K562 (cell line): ENCODE results near the gene PRSS50.
A peak's percentile ranks its signal among the peaks of the same experiment; 100 is the strongest.

Source experiments
- EHMT2 ChIP-seq: fragments of 450-650 bp; IDR thresholded peaks from 2 replicates; pipeline ENCODE4 v1.6.1; 2018; ENCODE audit warnings: antibody characterized with exemption
- FOS ChIP-seq: IDR thresholded peaks from 3 replicates; pipeline ENCODE4 v1.6.1; 2011; ENCODE audit not compliant: insufficient read length; ENCODE audit errors: extremely low read depth
- FOXP1 ChIP-seq: sonication (generic); formaldehyde crosslinking; IDR thresholded peaks from 2 replicates; pipeline ENCODE4 v1.8.0; 2022; ENCODE audit warnings: mild to moderate bottlenecking, missing genetic modification reagents
- HDAC6 ChIP-seq: IDR thresholded peaks from 2 replicates; pipeline ENCODE4 v1.6.1; 2012; ENCODE audit warnings: low read depth, mild to moderate bottlenecking, control low read depth, inconsistent platforms, low read length, moderate library complexity
- POLR2A ChIP-seq: fragments of 450-650 bp; conservative IDR thresholded peaks from 2 replicates; pipeline ENCODE4 v1.6.1; 2016
- POLR2AphosphoS5 ChIP-seq: IDR thresholded peaks from 2 replicates; pipeline ENCODE4 v1.6.1; 2011; ENCODE audit warnings: mild to moderate bottlenecking, low read depth, low read length, moderate library complexity; ENCODE audit not compliant: control insufficient read depth, insufficient read depth
- RAD21 ChIP-seq, 2 experiments: fragments of 250-450 bp in 1 of 2; fragments of 450-650 bp in 1 of 2; sonication (Bioruptor Pico) in 1 of 2; formaldehyde crosslinking in 1 of 2; IDR thresholded peaks in 1 of 2; conservative IDR thresholded peaks in 1 of 2; 2 replicates each; pipeline versions ENCODE4 v1.4.0 to v1.8.0; 2020 to 2022; ENCODE audit warnings: mild to moderate bottlenecking in 2 of 2, moderate library complexity in 1 of 2
- RBM39 ChIP-seq: fragments of 200-400 bp; formaldehyde crosslinking; optimal IDR thresholded peaks from 2 replicates; pipeline ENCODE3; 2018; ENCODE audit warnings: low read depth, low read length
- ZBTB8A ChIP-seq: fragments of 450-650 bp; IDR thresholded peaks from 2 replicates; pipeline ENCODE4 v1.6.1; 2018; ENCODE audit warnings: mild to moderate bottlenecking, moderate library complexity; ENCODE audit not compliant: partially characterized antibody
- ZNF12 ChIP-seq: sonication (generic); formaldehyde crosslinking; IDR thresholded peaks from 2 replicates; pipeline ENCODE4 v1.4.0; 2020; ENCODE audit warnings: mild to moderate bottlenecking, missing genetic modification reagents
- TF ChIP-seq, protein P1 (sequence below), 2 experiments: fragments of 450-650 bp; formaldehyde crosslinking in 1 of 2; IDR thresholded peaks; 2 replicates each; pipeline versions ENCODE4 v1.4.0 to v1.6.1; 2014 to 2020; ENCODE audit warnings: mild to moderate bottlenecking in 2 of 2, borderline replicate concordance in 1 of 2, low read depth in 1 of 2
- TF ChIP-seq, protein P2 (sequence below), 3 experiments: IDR thresholded peaks in 2 of 3; conservative IDR thresholded peaks in 1 of 3; 2 replicates each; pipeline ENCODE4 v1.5.1; 2011 to 2012; ENCODE audit warnings: low read length in 3 of 3, mild to moderate bottlenecking in 3 of 3, control low read depth in 2 of 3, improper control_type of control experiment in 1 of 3, inconsistent platforms in 1 of 3, low read depth in 1 of 3, mixed read lengths in 1 of 3, moderate library complexity in 1 of 3; ENCODE audit not compliant: insufficient read depth in 2 of 3
- TF ChIP-seq, protein P3 (sequence below): fragments of 250-450 bp; sonication (Bioruptor Pico); IDR thresholded peaks from 2 replicates; pipeline ENCODE4 v1.8.0; 2021; ENCODE audit warnings: moderate library complexity, mild to moderate bottlenecking, inconsistent platforms
- TF ChIP-seq, protein P4 (sequence below): fragments of 450-650 bp; IDR thresholded peaks from 2 replicates; pipeline ENCODE4 v1.6.1; 2018; ENCODE audit not compliant: partially characterized antibody

DNA sequence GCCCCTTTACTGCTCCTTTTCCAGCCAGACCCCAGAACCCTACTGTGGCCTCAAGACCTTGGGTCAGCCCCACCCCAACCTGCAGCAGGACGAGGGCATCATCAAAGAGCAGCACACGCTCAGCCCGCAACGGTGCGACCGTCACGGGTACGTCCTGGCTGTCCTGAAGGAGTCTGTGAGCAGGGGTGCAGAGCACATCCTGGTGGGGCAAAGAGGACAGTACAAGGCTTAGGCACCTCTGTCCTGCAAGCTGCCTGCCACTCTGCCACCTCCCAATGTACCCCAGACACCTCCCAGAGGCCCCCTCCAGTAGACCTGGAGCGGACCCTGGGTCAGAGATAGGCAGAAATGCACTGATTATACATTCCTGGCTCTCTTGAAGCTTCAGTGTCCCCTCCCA lies 32.2 kb downstream of the PRSS50 start:
- TF ChIP-seq FOS = no peak
- TF ChIP-seq, protein P1, sequence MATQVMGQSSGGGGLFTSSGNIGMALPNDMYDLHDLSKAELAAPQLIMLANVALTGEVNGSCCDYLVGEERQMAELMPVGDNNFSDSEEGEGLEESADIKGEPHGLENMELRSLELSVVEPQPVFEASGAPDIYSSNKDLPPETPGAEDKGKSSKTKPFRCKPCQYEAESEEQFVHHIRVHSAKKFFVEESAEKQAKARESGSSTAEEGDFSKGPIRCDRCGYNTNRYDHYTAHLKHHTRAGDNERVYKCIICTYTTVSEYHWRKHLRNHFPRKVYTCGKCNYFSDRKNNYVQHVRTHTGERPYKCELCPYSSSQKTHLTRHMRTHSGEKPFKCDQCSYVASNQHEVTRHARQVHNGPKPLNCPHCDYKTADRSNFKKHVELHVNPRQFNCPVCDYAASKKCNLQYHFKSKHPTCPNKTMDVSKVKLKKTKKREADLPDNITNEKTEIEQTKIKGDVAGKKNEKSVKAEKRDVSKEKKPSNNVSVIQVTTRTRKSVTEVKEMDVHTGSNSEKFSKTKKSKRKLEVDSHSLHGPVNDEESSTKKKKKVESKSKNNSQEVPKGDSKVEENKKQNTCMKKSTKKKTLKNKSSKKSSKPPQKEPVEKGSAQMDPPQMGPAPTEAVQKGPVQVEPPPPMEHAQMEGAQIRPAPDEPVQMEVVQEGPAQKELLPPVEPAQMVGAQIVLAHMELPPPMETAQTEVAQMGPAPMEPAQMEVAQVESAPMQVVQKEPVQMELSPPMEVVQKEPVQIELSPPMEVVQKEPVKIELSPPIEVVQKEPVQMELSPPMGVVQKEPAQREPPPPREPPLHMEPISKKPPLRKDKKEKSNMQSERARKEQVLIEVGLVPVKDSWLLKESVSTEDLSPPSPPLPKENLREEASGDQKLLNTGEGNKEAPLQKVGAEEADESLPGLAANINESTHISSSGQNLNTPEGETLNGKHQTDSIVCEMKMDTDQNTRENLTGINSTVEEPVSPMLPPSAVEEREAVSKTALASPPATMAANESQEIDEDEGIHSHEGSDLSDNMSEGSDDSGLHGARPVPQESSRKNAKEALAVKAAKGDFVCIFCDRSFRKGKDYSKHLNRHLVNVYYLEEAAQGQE (IDR thresholded peaks at IDR 0.05; ENCODE audit: borderline replicate concordance) = no peak
- TF ChIP-seq, protein P1 (CRISPR knock-in tag; IDR thresholded peaks at IDR 0.05; ENCODE audit: low read depth) = no peak
- TF ChIP-seq POLR2A = no peak
- no peak for TF ChIP-seq FOXP1 (CRISPR knock-in tag)
- no peak for TF ChIP-seq ZNF12
- no peak for TF ChIP-seq RAD21 (CRISPR knock-in tag; conservative IDR thresholded peaks at IDR 0.05 in 1 of 2, IDR thresholded peaks at IDR 0.05 in 1 of 2)
- TF ChIP-seq HDAC6 = no peak
- TF ChIP-seq, protein P2, sequence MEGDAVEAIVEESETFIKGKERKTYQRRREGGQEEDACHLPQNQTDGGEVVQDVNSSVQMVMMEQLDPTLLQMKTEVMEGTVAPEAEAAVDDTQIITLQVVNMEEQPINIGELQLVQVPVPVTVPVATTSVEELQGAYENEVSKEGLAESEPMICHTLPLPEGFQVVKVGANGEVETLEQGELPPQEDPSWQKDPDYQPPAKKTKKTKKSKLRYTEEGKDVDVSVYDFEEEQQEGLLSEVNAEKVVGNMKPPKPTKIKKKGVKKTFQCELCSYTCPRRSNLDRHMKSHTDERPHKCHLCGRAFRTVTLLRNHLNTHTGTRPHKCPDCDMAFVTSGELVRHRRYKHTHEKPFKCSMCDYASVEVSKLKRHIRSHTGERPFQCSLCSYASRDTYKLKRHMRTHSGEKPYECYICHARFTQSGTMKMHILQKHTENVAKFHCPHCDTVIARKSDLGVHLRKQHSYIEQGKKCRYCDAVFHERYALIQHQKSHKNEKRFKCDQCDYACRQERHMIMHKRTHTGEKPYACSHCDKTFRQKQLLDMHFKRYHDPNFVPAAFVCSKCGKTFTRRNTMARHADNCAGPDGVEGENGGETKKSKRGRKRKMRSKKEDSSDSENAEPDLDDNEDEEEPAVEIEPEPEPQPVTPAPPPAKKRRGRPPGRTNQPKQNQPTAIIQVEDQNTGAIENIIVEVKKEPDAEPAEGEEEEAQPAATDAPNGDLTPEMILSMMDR (IDR thresholded peaks at IDR 0.05 in 2 of 3, conservative IDR thresholded peaks at IDR 0.05 in 1 of 3; ENCODE audit: insufficient read depth in 2 of 3, low read depth in 1 of 3, low read length in 3 of 3) = peak in 2 of 3 experiments; percentile 19 to 24; a peak in 1 of 6 replicates
- TF ChIP-seq, protein P3, sequence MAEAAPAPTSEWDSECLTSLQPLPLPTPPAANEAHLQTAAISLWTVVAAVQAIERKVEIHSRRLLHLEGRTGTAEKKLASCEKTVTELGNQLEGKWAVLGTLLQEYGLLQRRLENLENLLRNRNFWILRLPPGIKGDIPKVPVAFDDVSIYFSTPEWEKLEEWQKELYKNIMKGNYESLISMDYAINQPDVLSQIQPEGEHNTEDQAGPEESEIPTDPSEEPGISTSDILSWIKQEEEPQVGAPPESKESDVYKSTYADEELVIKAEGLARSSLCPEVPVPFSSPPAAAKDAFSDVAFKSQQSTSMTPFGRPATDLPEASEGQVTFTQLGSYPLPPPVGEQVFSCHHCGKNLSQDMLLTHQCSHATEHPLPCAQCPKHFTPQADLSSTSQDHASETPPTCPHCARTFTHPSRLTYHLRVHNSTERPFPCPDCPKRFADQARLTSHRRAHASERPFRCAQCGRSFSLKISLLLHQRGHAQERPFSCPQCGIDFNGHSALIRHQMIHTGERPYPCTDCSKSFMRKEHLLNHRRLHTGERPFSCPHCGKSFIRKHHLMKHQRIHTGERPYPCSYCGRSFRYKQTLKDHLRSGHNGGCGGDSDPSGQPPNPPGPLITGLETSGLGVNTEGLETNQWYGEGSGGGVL = no peak
- TF ChIP-seq POLR2AphosphoS5 = no peak
- no peak for TF ChIP-seq RBM39
- no peak for TF ChIP-seq ZBTB8A
- no peak for TF ChIP-seq EHMT2
- TF ChIP-seq, protein P4, sequence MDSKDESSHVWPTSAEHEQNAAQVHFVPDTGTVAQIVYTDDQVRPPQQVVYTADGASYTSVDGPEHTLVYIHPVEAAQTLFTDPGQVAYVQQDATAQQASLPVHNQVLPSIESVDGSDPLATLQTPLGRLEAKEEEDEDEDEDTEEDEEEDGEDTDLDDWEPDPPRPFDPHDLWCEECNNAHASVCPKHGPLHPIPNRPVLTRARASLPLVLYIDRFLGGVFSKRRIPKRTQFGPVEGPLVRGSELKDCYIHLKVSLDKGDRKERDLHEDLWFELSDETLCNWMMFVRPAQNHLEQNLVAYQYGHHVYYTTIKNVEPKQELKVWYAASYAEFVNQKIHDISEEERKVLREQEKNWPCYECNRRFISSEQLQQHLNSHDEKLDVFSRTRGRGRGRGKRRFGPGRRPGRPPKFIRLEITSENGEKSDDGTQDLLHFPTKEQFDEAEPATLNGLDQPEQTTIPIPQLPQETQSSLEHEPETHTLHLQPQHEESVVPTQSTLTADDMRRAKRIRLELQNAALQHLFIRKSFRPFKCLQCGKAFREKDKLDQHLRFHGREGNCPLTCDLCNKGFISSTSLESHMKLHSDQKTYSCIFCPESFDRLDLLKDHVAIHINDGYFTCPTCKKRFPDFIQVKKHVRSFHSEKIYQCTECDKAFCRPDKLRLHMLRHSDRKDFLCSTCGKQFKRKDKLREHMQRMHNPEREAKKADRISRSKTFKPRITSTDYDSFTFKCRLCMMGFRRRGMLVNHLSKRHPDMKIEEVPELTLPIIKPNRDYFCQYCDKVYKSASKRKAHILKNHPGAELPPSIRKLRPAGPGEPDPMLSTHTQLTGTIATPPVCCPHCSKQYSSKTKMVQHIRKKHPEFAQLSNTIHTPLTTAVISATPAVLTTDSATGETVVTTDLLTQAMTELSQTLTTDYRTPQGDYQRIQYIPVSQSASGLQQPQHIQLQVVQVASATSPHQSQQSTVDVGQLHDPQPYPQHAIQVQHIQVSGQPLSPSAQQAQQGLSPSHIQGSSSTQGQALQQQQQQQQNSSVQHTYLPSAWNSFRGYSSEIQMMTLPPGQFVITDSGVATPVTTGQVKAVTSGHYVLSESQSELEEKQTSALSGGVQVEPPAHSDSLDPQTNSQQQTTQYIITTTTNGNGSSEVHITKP = no peak
